Esophagus muscularis mucosa (tissue), 4 donors: ENCODE data around the gene BAHCC1. TPM values are rescaled to one million over a fixed set of nuclear protein-coding genes. Genes with fewer than 3 reads are reported as not detected.

Experiments used
- DNase-seq: peaks from one replicate; pipeline ENCODE4 v3.0.0-alpha.2; 2017; ENCODE audit errors: extremely low spot score
- H3K27ac ChIP-seq, 4 donors: fragments of 200-600 bp; sonication (generic); replicated peaks in 1 of 4; 1 replicate in 3 of 4; 2 replicates in 1 of 4; pipeline ENCODE4 v1.5.1; 2016 to 2019; ENCODE audit warnings: mild to moderate bottlenecking in 1 of 4
- H3K27me3 ChIP-seq, 4 donors: fragments of 200-600 bp; sonication (generic); one replicate each; pipeline versions ENCODE4 v1.5.1 to v1.6.0; 2016 to 2019
- H3K36me3 ChIP-seq, 4 donors: fragments of 200-600 bp; sonication (generic); one replicate each; pipeline ENCODE4 v1.5.1; 2016 to 2019
- H3K4me1 ChIP-seq, 4 donors: fragments of 200-600 bp; sonication (generic); one replicate each; pipeline ENCODE4 v1.5.1; 2016 to 2019
- H3K4me3 ChIP-seq, 4 donors: fragments of 200-600 bp; sonication (generic); 1 replicate in 2 of 4; 2 replicates in 2 of 4; pipeline ENCODE4 v1.5.1; 2016 to 2019; ENCODE audit warnings: mild to moderate bottlenecking in 4 of 4, moderate library complexity in 1 of 4
- H3K9me3 ChIP-seq, 4 donors: fragments of 200-600 bp; sonication (generic); 1 replicate in 3 of 4; 2 replicates in 1 of 4; pipeline ENCODE4 v1.5.1; 2016 to 2019
- CTCF ChIP-seq, 3 experiments: fragments of 200-600 bp in 2 of 3; fragments of 450-650 bp in 1 of 3; sonication (generic) in 2 of 3; IDR thresholded peaks; one replicate each; pipeline ENCODE4 v1.5.1; 2017 to 2019; ENCODE audit warnings: antibody characterized with exemption in 3 of 3, mild to moderate bottlenecking in 2 of 3, moderate library complexity in 1 of 3
- EP300 ChIP-seq: sonication (generic); formaldehyde crosslinking; IDR thresholded peaks from one replicate; pipeline ENCODE4 v1.6.1; 2017; ENCODE audit warnings: antibody characterized with exemption
- POLR2A ChIP-seq: fragments of 450-650 bp; IDR thresholded peaks from one replicate; pipeline ENCODE4 v1.6.1; 2017; ENCODE audit warnings: antibody characterized with exemption, moderate library complexity, mild to moderate bottlenecking, low read depth
- POLR2AphosphoS5 ChIP-seq, 2 donors: sonication (generic); formaldehyde crosslinking; IDR thresholded peaks; one replicate each; pipeline ENCODE4 v1.6.1; 2017; ENCODE audit warnings: antibody characterized with exemption in 2 of 2
- WGBS: methylation state at CpG from one replicate; pipeline ENCODE4 v1.1.5; 2018; 5-methylcytosine and 5-hydroxymethylcytosine counted together
- intact Hi-C: fragments of 100-400 bp; cut with DNase I; formaldehyde crosslinking; loops from one replicate; pipeline ENCODE4 v1.15.1; 2023
- total RNA-seq, 4 donors: library from RNA; depleted of rRNA; stranded (reverse); fragments of >200 nt; gene quantifications; one replicate each; pipeline versions ENCODE4 v1.1.0 to v1.2.1, GENCODE V29; 2016

Gene BAHCC1
- total RNA-seq, 4 donors from 2014 or later, result 15.9 to 38.1 (median 21.1) TPM

- TF ChIP-seq POLR2AphosphoS5 (IDR thresholded peaks at IDR 0.05), result no peak
- no peak for TF ChIP-seq POLR2A
- TF ChIP-seq CTCF (IDR thresholded peaks at IDR 0.05), result no peak
- TF ChIP-seq EP300, result no peak
Measured at GRCh38 chr17:81494626-81495377, 99.5 kb downstream of the BAHCC1 start.

GRCh38 chr17:81498953-81499600 is 103.8 kb downstream of the BAHCC1 start:
- peaks cover 0 to 7% (median 0%) of the 10 kb centered on the region in 4 donors for H3K27me3 ChIP-seq
- no peak overlapping the region for H3K27ac ChIP-seq
- no peak for DNase-seq
- H3K4me3 ChIP-seq, result no peak overlapping the region
- peaks cover 0 to 8% (median 2%) of the 10 kb centered on the region in 4 donors for H3K4me1 ChIP-seq
- H3K9me3 ChIP-seq, result no peaks in the 10 kb centered on the region
- TF ChIP-seq EP300 (no peak), POLR2AphosphoS5 (IDR thresholded peaks at IDR 0.05) (no peak), CTCF (IDR thresholded peaks at IDR 0.05) (no peak), POLR2A (no peak)
- intact Hi-C loops, result no loop called here
- H3K36me3 ChIP-seq, result no peaks in the 10 kb centered on the region
- WGBS, result 80% methylated on average over 45 of the region's 64 CpGs

More at GRCh38 chr17:81494626-81495377, 99.5 kb downstream of the BAHCC1 start:
- Histone ChIP-seq H3K4me3 (no peak overlapping the region), H3K9me3 (no peaks in the 10 kb centered on the region), H3K27me3 (peaks cover 0 to 7% (median 0%) of the 10 kb centered on the region in 4 donors), H3K36me3 (no peaks in the 10 kb centered on the region), H3K4me1 (peaks cover 0 to 15% (median 10%) of the 10 kb centered on the region in 4 donors), H3K27ac (no peak overlapping the region)
- 24% methylated on average over 7 of the region's 8 CpGs for WGBS
- intact Hi-C loops, result no loop called here
- DNase-seq, result no peak

- WGBS, result 64% methylated on average over 5 of the region's 12 CpGs
- no peak for TF ChIP-seq POLR2AphosphoS5 (IDR thresholded peaks at IDR 0.05)
- no peak for TF ChIP-seq POLR2A
- TF ChIP-seq EP300, result no peak
- no peak for TF ChIP-seq CTCF (IDR thresholded peaks at IDR 0.05)
- Histone ChIP-seq H3K4me1 (peaks cover 0 to 8% (median 2%) of the 10 kb centered on the region in 4 donors), H3K4me3 (no peak overlapping the region), H3K27ac (no peak overlapping the region), H3K36me3 (no peaks in the 10 kb centered on the region), H3K27me3 (peaks cover 0 to 7% (median 0%) of the 10 kb centered on the region in 4 donors), H3K9me3 (no peaks in the 10 kb centered on the region)
- DNase-seq, result no peak
- intact Hi-C loops, result no loop called here
Measured at GRCh38 chr17:81499601-81499970, 104.3 kb downstream of the BAHCC1 start.

- DNase-seq, result no peak
- H3K9me3 ChIP-seq, result no peaks in the 10 kb centered on the region
- TF ChIP-seq POLR2AphosphoS5 (IDR thresholded peaks at IDR 0.05) (no peak), EP300 (no peak), POLR2A (no peak), CTCF (IDR thresholded peaks at IDR 0.05) (no peak)
- intact Hi-C loops, result no loop called here
- H3K4me3 ChIP-seq, result no peak overlapping the region
- no peak overlapping the region for H3K27ac ChIP-seq
- H3K36me3 ChIP-seq, result no peaks in the 10 kb centered on the region
- WGBS, result 57% methylated on average over 7 of the region's 7 CpGs
- H3K27me3 ChIP-seq, result peaks cover 0 to 7% (median 0%) of the 10 kb centered on the region in 4 donors
- peaks cover 0 to 8% (median 0%) of the 10 kb centered on the region in 4 donors for H3K4me1 ChIP-seq
Measured at GRCh38 chr17:81500047-81500446, 104.8 kb downstream of the BAHCC1 start.
